G401 (cell line): ENCODE data around the gene ID3. TPM values are rescaled to one million over a fixed set of nuclear protein-coding genes. Genes with fewer than 3 reads are reported as not detected.
A peak's percentile ranks its signal among the peaks of the same experiment; 100 is the strongest.
"Not testable (repeated sequence)": the region's sequence is repeated elsewhere in the genome, so short reads cannot be mapped to it uniquely, and the experiment has no call there.

Source experiments
- DNase-seq: peaks from one replicate; pipeline ENCODE4 v3.0.0-alpha.2; 2015; ENCODE audit warnings: low spot score
- in situ Hi-C: cut with HindIII; loops from 2 replicates; pipeline ENCODE4 v1.10.0; 2016; ENCODE audit warnings: low sequenced_read_pairs, mixed read lengths
- total RNA-seq: library from RNA; depleted of rRNA; stranded (reverse); fragments of >200 nt; shearing (Covaris generic); gene quantifications from 2 replicates; pipeline ENCODE4 v1.2.3, GENCODE V29; 2014

Gene ID3
- total RNA-seq, 1 experiment from 2014 or later = 1,524 TPM

GRCh38 chr1:23555986-23556634 is 3.2 kb downstream of the ID3 start:
- in situ Hi-C loops = no loop called here
- DNase-seq = peak; percentile 76

GRCh38 chr1:23555270-23555985 is 3.9 kb downstream of the ID3 start:
- no peak for DNase-seq
- in situ Hi-C loops = no loop called here

- in situ Hi-C loops = no loop called here
Measured at GRCh38 chr1:23554481-23555269, 4.6 kb downstream of the ID3 start.

GRCh38 chr1:23554127-23554480 is 5.2 kb downstream of the ID3 start:
- no peak for DNase-seq
- in situ Hi-C loops = no loop called here

More at GRCh38 chr1:23554481-23555269, 4.6 kb downstream of the ID3 start:
- peak; percentile 68 for DNase-seq

- in situ Hi-C loops = no loop called here
Measured at GRCh38 chr1:23553231-23554126, 5.8 kb downstream of the ID3 start.

GRCh38 chr1:23551849-23552248 is 7.5 kb downstream of the ID3 start:
- DNase-seq = no peak
- in situ Hi-C loops = no loop called here

More at GRCh38 chr1:23553231-23554126, 5.8 kb downstream of the ID3 start:
- no peak for DNase-seq

GRCh38 chr1:23548704-23549143 is 10.6 kb downstream of the ID3 start:
- no peak for DNase-seq
- in situ Hi-C loops = no loop called here

GRCh38 chr1:23546897-23547584 is 12.3 kb downstream of the ID3 start:
- in situ Hi-C loops = no loop called here
- no peak for DNase-seq

GRCh38 chr1:23545851-23546250 is 13.4 kb downstream of the ID3 start:
- no peak for DNase-seq
- in situ Hi-C loops = no loop called here

GRCh38 chr1:23544444-23545389 is 14.6 kb downstream of the ID3 start:
- DNase-seq = peak; percentile 81
- in situ Hi-C loops = no loop called here

- in situ Hi-C loops = no loop called here
- no peak for DNase-seq
Measured at GRCh38 chr1:23543707-23544443, 15.4 kb downstream of the ID3 start.

- in situ Hi-C loops, DNase-seq: not testable (repeated sequence)
Measured at GRCh38 chr1:23542940-23543339, 16.4 kb downstream of the ID3 start.

GRCh38 chr1:23539698-23540266 is 19.5 kb downstream of the ID3 start:
- peak; percentile 85 for DNase-seq
- in situ Hi-C loops = no loop called here

- in situ Hi-C loops = no loop called here
- no peak for DNase-seq
Measured at GRCh38 chr1:23537296-23537973, 21.9 kb downstream of the ID3 start.

- in situ Hi-C loops = no loop called here
- DNase-seq = no peak
Measured at GRCh38 chr1:23533246-23534023, 25.9 kb downstream of the ID3 start.
